ENCODE measurements around the gene CA11.
"Not testable (repeated sequence)": the region's sequence is repeated elsewhere in the genome, so short reads cannot be mapped to it uniquely, and the experiment has no call there.

The CA11 gene

DNA sequence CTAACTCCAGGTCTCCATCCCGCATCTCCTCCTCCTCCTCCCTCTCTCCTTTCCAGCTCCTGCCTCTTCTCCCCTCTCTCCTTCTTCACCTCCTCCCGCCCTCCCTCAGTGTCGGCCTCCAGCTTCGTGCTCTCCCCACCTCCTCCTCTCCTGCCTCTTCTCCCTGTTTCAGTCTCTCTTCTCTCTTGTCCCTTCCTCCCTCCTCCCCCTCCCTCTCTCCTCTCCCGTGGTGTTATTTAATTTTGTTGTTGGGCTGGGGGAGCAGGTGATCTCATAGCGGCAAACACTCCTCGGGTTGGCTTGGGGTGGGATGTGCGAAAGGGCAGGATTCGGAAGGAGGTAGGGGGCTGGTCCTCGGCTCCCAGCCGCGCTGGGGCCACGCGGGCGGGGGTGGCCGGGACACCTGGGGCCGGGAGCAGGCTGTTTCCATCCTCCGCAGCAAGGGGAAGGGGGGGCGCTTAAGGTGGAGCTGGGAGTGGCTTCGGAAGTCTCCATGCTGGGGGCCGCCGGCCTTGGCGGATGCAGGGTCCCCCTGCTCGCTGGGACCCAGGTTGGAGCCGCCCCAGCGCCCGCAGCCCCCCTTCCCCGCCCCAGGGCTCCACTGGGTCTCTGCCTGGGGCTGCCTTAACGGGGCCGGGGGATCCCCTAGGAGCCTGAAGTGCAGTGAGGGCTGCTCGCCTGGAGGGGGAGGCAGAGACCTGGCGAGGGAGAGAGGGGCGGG is at the start of gene CA11:
TSS of gene CA11 (minus strand) at position 187 of the 721 bp plus-strand sequence. CDS start 555 bp downstream, outside the sequence.
- DNase-seq (ENCODE audit: low spot score): peak; percentile 82
- peak; percentile 85 for ATAC-seq (ENCODE audit: low read depth)

DNA sequence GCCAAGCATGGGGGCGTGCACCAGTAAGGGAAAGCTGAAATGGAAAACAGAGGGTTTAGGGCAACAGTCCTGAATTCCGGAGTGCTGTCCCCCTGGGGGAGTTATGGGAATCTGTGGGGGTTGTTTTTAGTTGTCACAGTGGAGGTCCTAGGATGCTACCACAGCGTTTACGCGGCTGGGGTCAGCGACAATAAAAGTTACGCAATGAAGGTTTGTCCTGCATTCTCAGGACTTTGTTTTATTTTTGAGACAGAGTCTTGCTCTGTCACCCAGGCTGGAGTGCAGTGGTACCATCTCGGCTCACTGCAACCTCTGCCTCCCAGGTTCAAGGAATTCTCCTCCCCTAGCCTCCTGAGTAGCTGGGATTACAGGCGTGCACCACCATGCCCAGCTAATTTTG is 47.6 kb upstream of the CA11 start:
- H3K27ac ChIP-seq (ENCODE audit: poor library complexity, severe bottlenecking); H3K27me3 ChIP-seq (ENCODE audit: insufficient read depth, poor library complexity, severe bottlenecking); H3K4me3 ChIP-seq (ENCODE audit: severe bottlenecking); H3K9me3 ChIP-seq (ENCODE audit: severe bottlenecking); H3K36me3 ChIP-seq (ENCODE audit: low read depth); DNase-seq (ENCODE audit: low spot score); H3K4me1 ChIP-seq (ENCODE audit: insufficient read depth, poor library complexity, severe bottlenecking); ATAC-seq (ENCODE audit: low read depth): not testable (repeated sequence)

More for the DNA sequence above, at the start of gene CA11:
- Histone ChIP-seq H3K4me1 (ENCODE audit: insufficient read depth, poor library complexity, severe bottlenecking) (peaks cover 9% of the 10 kb centered on the region), H3K4me3 (ENCODE audit: severe bottlenecking) (peak within 1 kb of the TSS; percentile 34), H3K27ac (ENCODE audit: poor library complexity, severe bottlenecking) (peak within 1 kb of the TSS; percentile 26), H3K36me3 (ENCODE audit: low read depth) (no peaks in the 10 kb centered on the region), H3K9me3 (ENCODE audit: severe bottlenecking) (no peaks in the 10 kb centered on the region), H3K27me3 (ENCODE audit: insufficient read depth, poor library complexity, severe bottlenecking) (no peaks in the 10 kb centered on the region)
- TF ChIP-seq, protein P1, sequence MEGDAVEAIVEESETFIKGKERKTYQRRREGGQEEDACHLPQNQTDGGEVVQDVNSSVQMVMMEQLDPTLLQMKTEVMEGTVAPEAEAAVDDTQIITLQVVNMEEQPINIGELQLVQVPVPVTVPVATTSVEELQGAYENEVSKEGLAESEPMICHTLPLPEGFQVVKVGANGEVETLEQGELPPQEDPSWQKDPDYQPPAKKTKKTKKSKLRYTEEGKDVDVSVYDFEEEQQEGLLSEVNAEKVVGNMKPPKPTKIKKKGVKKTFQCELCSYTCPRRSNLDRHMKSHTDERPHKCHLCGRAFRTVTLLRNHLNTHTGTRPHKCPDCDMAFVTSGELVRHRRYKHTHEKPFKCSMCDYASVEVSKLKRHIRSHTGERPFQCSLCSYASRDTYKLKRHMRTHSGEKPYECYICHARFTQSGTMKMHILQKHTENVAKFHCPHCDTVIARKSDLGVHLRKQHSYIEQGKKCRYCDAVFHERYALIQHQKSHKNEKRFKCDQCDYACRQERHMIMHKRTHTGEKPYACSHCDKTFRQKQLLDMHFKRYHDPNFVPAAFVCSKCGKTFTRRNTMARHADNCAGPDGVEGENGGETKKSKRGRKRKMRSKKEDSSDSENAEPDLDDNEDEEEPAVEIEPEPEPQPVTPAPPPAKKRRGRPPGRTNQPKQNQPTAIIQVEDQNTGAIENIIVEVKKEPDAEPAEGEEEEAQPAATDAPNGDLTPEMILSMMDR (IDR thresholded peaks at IDR 0.05; ENCODE audit: poor library complexity, severe bottlenecking): peak; percentile 86

DNA sequence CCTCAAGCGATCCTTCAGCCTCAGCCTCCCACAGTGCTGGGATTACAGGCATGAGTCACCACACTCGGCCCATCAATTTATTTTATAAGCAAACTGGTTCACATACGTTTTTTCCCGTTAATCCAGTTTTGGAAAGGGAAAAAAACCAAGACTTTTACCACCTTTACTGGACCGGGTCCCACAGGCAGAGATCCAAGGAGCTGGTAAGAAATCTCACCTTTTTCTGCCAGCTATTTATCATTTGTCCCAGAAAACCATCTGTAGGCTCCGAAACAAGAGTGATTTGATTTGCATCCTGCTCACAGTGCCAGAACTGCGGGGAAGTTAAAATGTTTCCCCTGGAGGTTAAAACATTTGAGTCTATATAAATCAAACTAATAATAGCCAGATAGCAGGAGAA is 43.5 kb upstream of the CA11 start:
- TF ChIP-seq, protein P1 (IDR thresholded peaks at IDR 0.05; ENCODE audit: poor library complexity, severe bottlenecking): no peak
- Histone ChIP-seq H3K27ac (ENCODE audit: poor library complexity, severe bottlenecking) (no peak overlapping the region), H3K4me3 (ENCODE audit: severe bottlenecking) (no peak overlapping the region), H3K27me3 (ENCODE audit: insufficient read depth, poor library complexity, severe bottlenecking) (no peaks in the 10 kb centered on the region), H3K4me1 (ENCODE audit: insufficient read depth, poor library complexity, severe bottlenecking) (peaks cover 3% of the 10 kb centered on the region), H3K36me3 (ENCODE audit: low read depth) (no peaks in the 10 kb centered on the region), H3K9me3 (ENCODE audit: severe bottlenecking) (no peaks in the 10 kb centered on the region)
- no peak for DNase-seq (ENCODE audit: low spot score)
- ATAC-seq (ENCODE audit: low read depth): no peak

DNA sequence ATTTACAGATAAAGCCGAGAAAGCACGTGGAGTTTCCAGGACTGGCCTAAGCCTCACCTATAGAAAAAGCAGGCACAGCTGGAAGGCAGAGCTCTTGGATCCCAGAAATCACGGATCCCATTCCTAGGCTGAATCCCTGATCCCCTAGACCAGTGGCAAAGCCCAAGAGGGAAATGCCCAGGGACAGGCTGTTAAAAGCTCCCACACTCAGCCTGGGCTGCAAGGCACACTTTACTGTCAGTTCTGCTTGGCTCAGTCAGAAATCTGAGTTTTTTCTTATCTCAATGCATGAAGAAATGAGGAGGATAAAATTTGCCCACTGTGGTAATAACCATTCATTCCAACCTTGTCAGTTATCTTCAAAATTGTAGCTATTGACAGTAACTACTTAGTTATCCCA is 41.8 kb upstream of the CA11 start:
- Histone ChIP-seq H3K4me1 (ENCODE audit: insufficient read depth, poor library complexity, severe bottlenecking) (peaks cover 3% of the 10 kb centered on the region), H3K9me3 (ENCODE audit: severe bottlenecking) (no peaks in the 10 kb centered on the region), H3K27me3 (ENCODE audit: insufficient read depth, poor library complexity, severe bottlenecking) (no peaks in the 10 kb centered on the region), H3K4me3 (ENCODE audit: severe bottlenecking) (no peak overlapping the region), H3K36me3 (ENCODE audit: low read depth) (no peaks in the 10 kb centered on the region), H3K27ac (ENCODE audit: poor library complexity, severe bottlenecking) (no peak overlapping the region)
- TF ChIP-seq, protein P1 (IDR thresholded peaks at IDR 0.05; ENCODE audit: poor library complexity, severe bottlenecking): no peak
- DNase-seq (ENCODE audit: low spot score): no peak
- ATAC-seq (ENCODE audit: low read depth): no peak

DNA sequence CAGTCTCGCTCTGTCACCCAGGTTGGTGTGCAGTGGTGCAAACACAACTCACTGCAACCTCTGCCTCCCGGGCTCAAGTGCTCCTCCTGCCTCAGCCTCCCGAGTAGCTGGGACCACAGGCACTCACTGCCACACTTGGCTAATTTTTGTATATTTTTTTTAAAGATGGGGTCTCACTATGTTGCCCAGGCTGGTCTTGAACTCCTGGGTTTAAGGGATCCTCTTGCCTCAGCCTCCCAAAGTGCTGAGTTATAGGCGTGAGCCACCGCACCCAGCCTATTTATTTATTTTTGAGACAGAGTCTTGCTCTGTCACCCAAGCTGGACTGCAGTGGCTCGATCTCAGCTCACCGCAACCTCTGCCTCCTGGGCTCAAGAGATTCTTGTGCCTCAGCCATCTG is 40.6 kb upstream of the CA11 start:
- H3K36me3 ChIP-seq (ENCODE audit: low read depth); H3K9me3 ChIP-seq (ENCODE audit: severe bottlenecking); H3K4me1 ChIP-seq (ENCODE audit: insufficient read depth, poor library complexity, severe bottlenecking); ATAC-seq (ENCODE audit: low read depth); H3K27ac ChIP-seq (ENCODE audit: poor library complexity, severe bottlenecking); H3K4me3 ChIP-seq (ENCODE audit: severe bottlenecking); H3K27me3 ChIP-seq (ENCODE audit: insufficient read depth, poor library complexity, severe bottlenecking); DNase-seq (ENCODE audit: low spot score): not testable (repeated sequence)

DNA sequence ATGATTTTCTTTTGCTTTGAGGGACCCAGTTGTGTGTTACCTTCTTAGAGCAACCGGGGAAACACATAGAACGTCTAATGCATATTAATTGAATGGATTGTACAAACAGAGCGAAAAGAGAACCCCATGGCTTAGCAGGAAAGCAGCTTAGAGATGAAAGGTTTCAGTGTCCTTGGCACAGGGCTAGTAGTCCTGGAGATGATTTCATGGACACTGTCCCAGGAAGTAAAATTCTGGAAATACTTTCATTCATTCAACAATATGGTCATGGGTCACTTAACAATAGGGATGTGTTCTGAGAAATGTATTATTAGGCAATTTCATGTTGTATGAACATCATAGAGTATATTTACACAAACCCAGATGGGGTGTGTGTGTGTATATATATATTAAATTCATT is 40.1 kb upstream of the CA11 start:
- DNase-seq (ENCODE audit: low spot score) (no peak), ATAC-seq (ENCODE audit: low read depth) (no peak)
- H3K9me3 ChIP-seq (ENCODE audit: severe bottlenecking): no peaks in the 10 kb centered on the region
- H3K4me3 ChIP-seq (ENCODE audit: severe bottlenecking): no peak overlapping the region
- TF ChIP-seq, protein P1 (IDR thresholded peaks at IDR 0.05; ENCODE audit: poor library complexity, severe bottlenecking): no peak
- H3K36me3 ChIP-seq (ENCODE audit: low read depth): no peaks in the 10 kb centered on the region
- H3K27ac ChIP-seq (ENCODE audit: poor library complexity, severe bottlenecking): no peak overlapping the region
- no peaks in the 10 kb centered on the region for H3K27me3 ChIP-seq (ENCODE audit: insufficient read depth, poor library complexity, severe bottlenecking)
- peaks cover 3% of the 10 kb centered on the region for H3K4me1 ChIP-seq (ENCODE audit: insufficient read depth, poor library complexity, severe bottlenecking)
